Measurements from ENCODE around the gene RPP14. TPM values are rescaled to one million over a fixed set of nuclear protein-coding genes. Genes with fewer than 3 reads are reported as not detected.

The RPP14 gene
- total and polyA plus RNA-seq, 10 of the 15 experiments (the other 5 are each of a cell fraction or from before 2014, with no cell fraction given), result 9.1 to 21.2 (median 12.7) TPM

GRCh38 chr3:58332575-58333188, 26.6 kb downstream of the RPP14 start, which contains the start of gene PXK (continued):
- TF ChIP-seq, protein P1, sequence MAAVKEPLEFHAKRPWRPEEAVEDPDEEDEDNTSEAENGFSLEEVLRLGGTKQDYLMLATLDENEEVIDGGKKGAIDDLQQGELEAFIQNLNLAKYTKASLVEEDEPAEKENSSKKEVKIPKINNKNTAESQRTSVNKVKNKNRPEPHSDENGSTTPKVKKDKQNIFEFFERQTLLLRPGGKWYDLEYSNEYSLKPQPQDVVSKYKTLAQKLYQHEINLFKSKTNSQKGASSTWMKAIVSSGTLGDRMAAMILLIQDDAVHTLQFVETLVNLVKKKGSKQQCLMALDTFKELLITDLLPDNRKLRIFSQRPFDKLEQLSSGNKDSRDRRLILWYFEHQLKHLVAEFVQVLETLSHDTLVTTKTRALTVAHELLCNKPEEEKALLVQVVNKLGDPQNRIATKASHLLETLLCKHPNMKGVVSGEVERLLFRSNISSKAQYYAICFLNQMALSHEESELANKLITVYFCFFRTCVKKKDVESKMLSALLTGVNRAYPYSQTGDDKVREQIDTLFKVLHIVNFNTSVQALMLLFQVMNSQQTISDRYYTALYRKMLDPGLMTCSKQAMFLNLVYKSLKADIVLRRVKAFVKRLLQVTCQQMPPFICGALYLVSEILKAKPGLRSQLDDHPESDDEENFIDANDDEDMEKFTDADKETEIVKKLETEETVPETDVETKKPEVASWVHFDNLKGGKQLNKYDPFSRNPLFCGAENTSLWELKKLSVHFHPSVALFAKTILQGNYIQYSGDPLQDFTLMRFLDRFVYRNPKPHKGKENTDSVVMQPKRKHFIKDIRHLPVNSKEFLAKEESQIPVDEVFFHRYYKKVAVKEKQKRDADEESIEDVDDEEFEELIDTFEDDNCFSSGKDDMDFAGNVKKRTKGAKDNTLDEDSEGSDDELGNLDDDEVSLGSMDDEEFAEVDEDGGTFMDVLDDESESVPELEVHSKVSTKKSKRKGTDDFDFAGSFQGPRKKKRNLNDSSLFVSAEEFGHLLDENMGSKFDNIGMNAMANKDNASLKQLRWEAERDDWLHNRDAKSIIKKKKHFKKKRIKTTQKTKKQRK (IDR thresholded peaks at IDR 0.05; ENCODE audit: low read depth, low read length), result no peak
- TF ChIP-seq SP1 (IDR thresholded peaks at IDR 0.05; ENCODE audit: low read depth, low read length) (peak; percentile 94), ZNF622 (IDR thresholded peaks at IDR 0.05) (no peak), ASH2L (IDR thresholded peaks at IDR 0.05; ENCODE audit: borderline replicate concordance, low read depth) (no peak), EGR1 (IDR thresholded peaks at IDR 0.05; ENCODE audit: borderline replicate concordance in 1 of 2, low read depth in 2 of 2, low read length in 2 of 2) (peak in 1 of 2 experiments; percentile 98; a peak in 2 of 3 replicates), ZNF217 (IDR thresholded peaks at IDR 0.05) (peak; percentile 94), MYB (IDR thresholded peaks at IDR 0.05; ENCODE audit: borderline replicate concordance, low read depth, low read length) (no peak), MYC (IDR thresholded peaks at IDR 0.05; ENCODE audit: insufficient read depth, insufficient read length, insufficient replicate concordance, low read length, severe bottlenecking) (peak; percentile 64), BRCA1 (IDR thresholded peaks at IDR 0.05; ENCODE audit: low read depth, low read length) (no peak), NFYA (IDR thresholded peaks at IDR 0.05; ENCODE audit: borderline replicate concordance, low read depth, low read length) (no peak), ATF3 (IDR thresholded peaks at IDR 0.05; ENCODE audit: borderline replicate concordance, extremely low read depth, low read depth, low read length) (no peak), CBFB (IDR thresholded peaks at IDR 0.05; ENCODE audit: low read depth) (no peak), MXI1 (IDR thresholded peaks at IDR 0.05; ENCODE audit: low read depth, low read length) (peak; percentile 91), RELB (IDR thresholded peaks at IDR 0.05; ENCODE audit: low read depth) (peak; percentile 76), BMI1 (IDR thresholded peaks at IDR 0.05; ENCODE audit: borderline replicate concordance) (no peak), ETV6 (conservative IDR thresholded peaks at IDR 0.05 in 1 of 2, IDR thresholded peaks at IDR 0.05 in 1 of 2; ENCODE audit: borderline replicate concordance in 1 of 2, low read depth in 1 of 2) (peak in 1 of 2 experiments; percentile 39; a peak in 1 of 4 replicates)
- TF ChIP-seq, protein P2, sequence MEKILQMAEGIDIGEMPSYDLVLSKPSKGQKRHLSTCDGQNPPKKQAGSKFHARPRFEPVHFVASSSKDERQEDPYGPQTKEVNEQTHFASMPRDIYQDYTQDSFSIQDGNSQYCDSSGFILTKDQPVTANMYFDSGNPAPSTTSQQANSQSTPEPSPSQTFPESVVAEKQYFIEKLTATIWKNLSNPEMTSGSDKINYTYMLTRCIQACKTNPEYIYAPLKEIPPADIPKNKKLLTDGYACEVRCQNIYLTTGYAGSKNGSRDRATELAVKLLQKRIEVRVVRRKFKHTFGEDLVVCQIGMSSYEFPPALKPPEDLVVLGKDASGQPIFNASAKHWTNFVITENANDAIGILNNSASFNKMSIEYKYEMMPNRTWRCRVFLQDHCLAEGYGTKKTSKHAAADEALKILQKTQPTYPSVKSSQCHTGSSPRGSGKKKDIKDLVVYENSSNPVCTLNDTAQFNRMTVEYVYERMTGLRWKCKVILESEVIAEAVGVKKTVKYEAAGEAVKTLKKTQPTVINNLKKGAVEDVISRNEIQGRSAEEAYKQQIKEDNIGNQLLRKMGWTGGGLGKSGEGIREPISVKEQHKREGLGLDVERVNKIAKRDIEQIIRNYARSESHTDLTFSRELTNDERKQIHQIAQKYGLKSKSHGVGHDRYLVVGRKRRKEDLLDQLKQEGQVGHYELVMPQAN (conservative IDR thresholded peaks at IDR 0.05), result peak; percentile 95
- TF ChIP-seq, protein P3, sequence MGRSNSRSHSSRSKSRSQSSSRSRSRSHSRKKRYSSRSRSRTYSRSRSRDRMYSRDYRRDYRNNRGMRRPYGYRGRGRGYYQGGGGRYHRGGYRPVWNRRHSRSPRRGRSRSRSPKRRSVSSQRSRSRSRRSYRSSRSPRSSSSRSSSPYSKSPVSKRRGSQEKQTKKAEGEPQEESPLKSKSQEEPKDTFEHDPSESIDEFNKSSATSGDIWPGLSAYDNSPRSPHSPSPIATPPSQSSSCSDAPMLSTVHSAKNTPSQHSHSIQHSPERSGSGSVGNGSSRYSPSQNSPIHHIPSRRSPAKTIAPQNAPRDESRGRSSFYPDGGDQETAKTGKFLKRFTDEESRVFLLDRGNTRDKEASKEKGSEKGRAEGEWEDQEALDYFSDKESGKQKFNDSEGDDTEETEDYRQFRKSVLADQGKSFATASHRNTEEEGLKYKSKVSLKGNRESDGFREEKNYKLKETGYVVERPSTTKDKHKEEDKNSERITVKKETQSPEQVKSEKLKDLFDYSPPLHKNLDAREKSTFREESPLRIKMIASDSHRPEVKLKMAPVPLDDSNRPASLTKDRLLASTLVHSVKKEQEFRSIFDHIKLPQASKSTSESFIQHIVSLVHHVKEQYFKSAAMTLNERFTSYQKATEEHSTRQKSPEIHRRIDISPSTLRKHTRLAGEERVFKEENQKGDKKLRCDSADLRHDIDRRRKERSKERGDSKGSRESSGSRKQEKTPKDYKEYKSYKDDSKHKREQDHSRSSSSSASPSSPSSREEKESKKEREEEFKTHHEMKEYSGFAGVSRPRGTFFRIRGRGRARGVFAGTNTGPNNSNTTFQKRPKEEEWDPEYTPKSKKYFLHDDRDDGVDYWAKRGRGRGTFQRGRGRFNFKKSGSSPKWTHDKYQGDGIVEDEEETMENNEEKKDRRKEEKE (IDR thresholded peaks at IDR 0.05), result peak; percentile 55; the same call in 1 of the 2 replicates

All from GM12878 (cell line).